NOMO-1 treated with DMSO at 0.1 percent for 48 hours (cell line): Measurements from ENCODE around the gene MAPK1.
"Not testable (repeated sequence)": the region's sequence is repeated elsewhere in the genome, so short reads cannot be mapped to it uniquely, and the experiment has no call there.

Experiments
- DNase-seq: peaks from one replicate; lab custom pipeline; 2025; ENCODE audit not compliant: unreplicated experiment; lab: John Stamatoyannopoulos, UW

MAPK1 gene

GRCh38 chr22:21823740-21824444, 43.6 kb downstream of the MAPK1 start:
- DNase-seq, result no peak

GRCh38 chr22:21819183-21819770, 48.2 kb downstream of the MAPK1 start:
- DNase-seq, result no peak

DNA sequence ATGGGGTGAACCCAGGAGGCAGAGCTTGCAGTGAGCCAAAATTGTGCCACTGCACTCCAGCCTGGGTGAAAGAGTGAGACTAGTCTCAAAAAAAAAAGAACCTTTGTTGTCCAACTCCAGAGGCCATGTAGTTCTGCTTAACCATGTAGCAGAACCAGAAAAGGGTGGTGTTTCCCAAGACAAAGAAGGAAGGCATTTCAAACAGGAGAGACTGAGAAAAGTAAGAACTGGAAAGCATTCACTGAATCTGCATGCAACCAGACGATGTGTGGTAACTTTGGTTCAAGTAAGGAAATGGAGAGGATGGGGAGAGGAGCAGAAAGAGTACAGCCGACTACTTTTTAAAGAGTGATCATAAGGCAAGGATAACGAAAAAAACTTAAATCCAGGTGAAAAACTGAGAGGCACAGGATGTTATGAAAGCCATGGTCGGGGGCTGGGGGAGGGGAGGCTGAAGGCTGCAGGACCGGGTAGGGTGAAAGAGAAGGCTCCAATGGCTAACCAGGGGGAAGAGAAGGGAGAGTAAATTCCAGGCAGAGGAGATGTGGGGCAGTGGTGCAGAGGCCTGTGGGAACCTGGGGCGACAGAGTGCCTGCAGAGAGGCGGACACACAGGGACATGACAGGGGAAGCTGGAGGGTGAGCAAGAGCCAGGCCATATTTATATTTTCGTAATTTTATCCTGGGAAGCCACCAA, 48.8 kb downstream of the MAPK1 start:
- no peak for DNase-seq

- not testable (repeated sequence) for DNase-seq
Observed at GRCh38 chr22:21817497-21817853, 50.0 kb downstream of the MAPK1 start.

DNA sequence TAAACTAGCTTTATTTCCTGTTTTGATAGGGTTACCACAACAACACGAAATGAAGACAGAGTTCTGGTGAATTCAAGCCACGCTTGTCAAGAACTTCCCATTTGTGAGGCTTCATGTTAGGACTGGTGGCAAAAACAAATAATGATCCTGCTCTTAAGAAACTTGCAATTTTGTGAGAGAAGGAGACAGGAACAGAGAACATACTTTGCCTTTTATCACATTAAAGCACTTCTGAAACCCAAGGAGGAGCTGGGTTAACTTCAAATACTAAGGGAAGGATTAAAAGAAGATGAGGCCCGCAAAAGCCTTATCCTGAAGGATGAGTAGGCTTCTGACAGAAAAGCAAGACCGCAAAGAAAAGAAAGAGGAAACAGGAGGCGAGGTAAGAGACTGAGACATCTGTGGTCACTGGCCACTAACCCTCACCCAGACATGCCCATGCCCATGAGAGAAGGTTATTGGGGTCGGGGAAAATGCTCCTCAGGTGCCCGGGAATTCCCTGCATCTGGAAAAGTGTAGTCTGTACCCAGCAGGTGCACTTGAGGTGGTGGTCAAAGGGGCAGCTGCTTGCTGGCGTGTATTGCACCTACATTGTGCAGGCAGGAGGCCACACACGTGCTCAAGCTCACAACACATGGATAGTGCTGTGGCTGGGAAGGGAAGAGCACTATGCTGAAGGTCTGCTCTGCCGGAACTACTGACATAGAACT, 50.5 kb downstream of the MAPK1 start:
- DNase-seq, result peak; percentile 97

DNA sequence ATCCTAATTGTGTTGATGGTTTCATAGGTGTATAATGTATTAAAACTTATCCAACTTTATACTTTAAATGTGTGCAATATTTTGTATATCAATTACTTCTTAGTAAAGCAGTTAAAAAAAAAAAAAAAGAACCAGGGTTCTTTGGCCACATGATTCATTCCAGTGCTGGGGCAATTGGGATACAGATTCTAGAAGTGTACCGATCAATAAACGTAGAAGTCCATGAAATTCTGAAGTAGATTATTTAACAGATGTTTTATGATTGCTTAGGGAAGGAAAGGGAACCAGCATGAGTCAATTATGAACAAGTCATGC, 51.0 kb downstream of the MAPK1 start:
- DNase-seq, result no peak

- no peak for DNase-seq
Observed at GRCh38 chr22:21815958-21816357, 51.5 kb downstream of the MAPK1 start.

DNA sequence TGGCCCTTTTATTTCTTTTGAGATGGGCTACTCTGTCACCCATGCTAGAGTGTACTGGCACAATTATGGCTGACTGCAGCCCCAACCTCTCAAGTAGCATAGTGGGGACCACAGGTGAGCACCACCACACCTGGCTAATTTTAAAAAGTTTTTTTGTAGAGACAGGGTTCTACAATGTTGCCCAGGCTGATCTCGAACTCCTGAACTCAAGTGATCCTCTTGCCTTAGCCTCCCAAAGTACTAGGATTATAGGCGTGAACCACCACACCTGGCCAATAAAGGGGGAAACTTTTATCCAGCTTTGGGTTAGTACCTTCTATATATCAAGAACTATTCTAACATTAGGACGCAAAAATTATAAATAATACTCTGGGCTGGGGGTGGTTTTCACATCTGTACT, 52.1 kb downstream of the MAPK1 start:
- no peak for DNase-seq

DNA sequence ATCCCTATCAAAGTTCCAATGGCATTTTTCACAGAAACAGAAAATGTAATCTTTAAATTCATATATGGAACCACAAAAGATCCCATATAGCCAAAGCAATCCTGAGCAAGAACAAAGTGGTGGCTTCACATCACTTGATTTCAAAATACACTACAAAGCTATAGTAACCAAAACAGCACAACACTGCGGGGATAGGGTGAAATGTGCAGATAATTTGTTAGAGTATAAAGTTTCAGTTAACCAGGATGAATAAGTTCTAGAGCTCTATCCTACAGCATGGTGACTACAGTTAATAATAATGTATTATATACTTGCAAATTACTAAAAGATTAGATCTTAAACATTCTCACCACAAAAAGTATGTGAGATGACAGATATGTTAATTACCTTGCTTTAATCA, 55.5 kb downstream of the MAPK1 start:
- DNase-seq, result no peak

GRCh38 chr22:21807544-21808529, 59.6 kb downstream of the MAPK1 start:
- no peak for DNase-seq

GRCh38 chr22:21805325-21805724, 62.1 kb downstream of the MAPK1 start:
- not testable (repeated sequence) for DNase-seq

- no peak for DNase-seq
Observed at GRCh38 chr22:21803811-21804249, 63.6 kb downstream of the MAPK1 start.

DNA sequence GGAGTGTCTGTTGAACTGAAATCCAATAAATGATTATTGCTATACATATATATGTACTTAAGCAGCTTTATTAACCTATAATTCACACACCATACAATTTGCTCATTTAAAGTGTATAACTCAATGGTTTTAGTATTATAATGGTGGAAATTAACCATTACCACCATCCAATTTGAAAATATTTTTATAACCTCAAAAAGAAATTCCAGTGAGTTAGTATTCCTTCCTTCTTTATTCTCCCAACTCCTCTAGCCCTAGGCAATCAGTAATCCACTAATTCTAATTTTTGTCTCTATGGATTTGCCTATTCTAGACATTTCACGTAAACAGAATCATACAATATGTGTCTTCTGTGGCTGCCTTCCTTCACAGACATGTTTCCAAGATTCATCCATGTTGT, 64.8 kb downstream of the MAPK1 start:
- DNase-seq, result no peak

DNA sequence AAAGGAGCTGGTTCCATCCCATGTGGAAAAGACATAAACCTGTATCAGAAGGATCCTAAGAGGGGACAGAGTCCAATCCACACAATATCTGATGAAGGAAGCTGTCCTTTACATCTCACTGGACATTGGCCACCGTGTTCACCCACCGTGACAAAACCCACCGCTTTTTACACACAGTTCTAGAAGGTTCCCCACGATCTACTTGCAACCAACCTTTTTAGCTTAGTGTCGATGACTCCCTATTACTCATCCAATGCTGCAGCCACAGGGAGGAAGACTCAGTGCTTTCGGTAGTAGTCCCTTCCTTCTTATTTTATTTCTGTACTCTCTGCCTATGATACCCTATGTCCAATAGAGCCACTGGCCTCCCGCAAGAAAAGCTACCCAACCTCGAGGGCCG, 65.4 kb downstream of the MAPK1 start:
- DNase-seq, result no peak

DNA sequence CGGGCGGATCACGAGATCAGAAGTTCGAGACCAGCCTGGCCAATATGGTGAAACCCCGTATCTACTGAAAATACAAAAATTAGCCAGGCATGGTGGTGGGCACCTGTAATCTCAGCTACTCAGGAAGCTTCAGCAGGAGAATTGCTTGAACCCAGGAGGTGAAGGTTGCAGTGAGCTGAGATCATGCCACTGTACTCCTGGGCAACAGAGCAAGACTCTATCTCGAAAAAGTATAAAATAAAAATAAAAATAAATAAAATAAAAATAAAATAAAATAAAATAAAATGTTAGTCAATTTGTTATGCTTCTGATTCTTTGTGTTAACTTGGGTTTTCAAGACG, 66.2 kb downstream of the MAPK1 start:
- not testable (repeated sequence) for DNase-seq

DNA sequence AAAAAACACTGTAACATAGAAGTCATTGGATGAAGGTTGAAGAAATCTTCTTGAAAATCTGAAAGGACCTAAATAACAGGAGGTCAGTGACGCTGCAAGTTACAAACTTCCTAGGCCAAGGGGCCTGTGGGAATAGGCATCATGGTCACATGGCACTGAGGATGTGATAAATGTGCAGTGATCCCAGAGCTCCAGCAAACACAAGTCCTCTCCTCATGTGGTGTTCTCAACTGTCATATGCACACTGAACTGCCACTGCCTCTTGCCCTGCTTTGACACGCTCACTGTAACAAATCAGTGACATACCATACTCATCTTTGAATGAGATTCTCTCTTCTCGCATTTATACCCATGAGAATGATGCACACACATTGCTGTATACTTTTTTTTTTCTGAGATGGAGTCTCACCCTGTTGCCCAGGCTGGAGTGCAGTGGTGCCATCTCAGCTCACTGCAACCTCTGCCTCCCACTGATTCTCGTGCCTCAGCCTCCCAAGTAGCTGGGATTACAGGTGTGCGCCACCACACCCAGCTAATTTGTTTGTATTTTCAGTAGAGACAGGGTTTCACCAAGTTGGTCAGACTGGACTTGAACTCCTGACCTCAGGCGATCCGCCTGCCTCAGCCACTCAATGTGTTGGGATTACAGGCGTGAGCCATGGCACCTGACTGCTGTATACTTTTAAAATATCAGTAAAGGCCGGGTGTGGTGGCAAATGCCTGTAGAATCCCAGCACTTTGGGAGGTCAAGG, 66.7 kb downstream of the MAPK1 start:
- no peak for DNase-seq

GRCh38 chr22:21797444-21798221, 69.8 kb downstream of the MAPK1 start:
- DNase-seq, result no peak

DNA sequence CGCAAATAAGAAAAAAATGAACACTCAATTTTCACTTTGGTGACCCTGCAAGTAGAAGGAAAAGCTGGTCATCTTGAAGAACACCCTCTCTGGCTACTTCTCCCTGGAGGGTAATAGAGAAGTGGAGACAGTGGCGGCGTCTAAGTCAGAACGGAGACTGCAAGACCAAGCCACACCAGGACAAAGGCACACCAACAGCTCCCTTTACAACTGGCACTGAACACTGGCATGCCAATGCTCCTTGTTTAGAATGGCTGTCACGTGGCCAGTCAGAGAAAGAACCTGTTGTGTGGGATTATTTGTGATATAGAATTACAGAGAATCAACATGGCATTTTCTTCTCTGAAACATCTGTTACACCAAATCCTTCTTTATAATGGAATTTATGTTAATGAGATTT, 70.6 kb downstream of the MAPK1 start:
- no peak for DNase-seq

- DNase-seq, result no peak
Observed at GRCh38 chr22:21796231-21796630, 71.2 kb downstream of the MAPK1 start.
